Astrocyte (in vitro differentiated cells and primary cell): Measurements from ENCODE around the gene GTF2IRD1. TPM values are rescaled to one million over a fixed set of nuclear protein-coding genes. Genes with fewer than 3 reads are reported as not detected.

Experiments
- DNase-seq: peaks from one replicate; pipeline ENCODE4 v3.0.0-alpha.2; 2010; ENCODE audit warnings: low read depth
- FAIRE-seq: peaks from 2 replicates; lab custom pipeline; 2011; peaks lifted over from hg19 to GRCh38; lab: Jason Lieb, UNC
- H2AFZ ChIP-seq: 2 replicates; pipeline ENCODE4 v1.6.0; 2012; ENCODE audit warnings: low read depth, low read length, inconsistent platforms
- H3K27ac ChIP-seq: 2 replicates; pipeline ENCODE4 v1.5.1; 2011; ENCODE audit warnings: low read depth, low read length, inconsistent platforms
- H3K27me3 ChIP-seq: 2 replicates; pipeline ENCODE4 v1.6.0; 2011; ENCODE audit warnings: low read length, inconsistent platforms; ENCODE audit not compliant: insufficient read depth
- H3K36me3 ChIP-seq: 2 replicates; pipeline ENCODE4 v1.5.1; 2011; ENCODE audit warnings: low read length, inconsistent platforms; ENCODE audit not compliant: insufficient read depth
- H3K4me1 ChIP-seq: 2 replicates; pipeline ENCODE4 v1.5.1; 2011; ENCODE audit warnings: low read length, inconsistent platforms; ENCODE audit not compliant: insufficient read depth
- H3K4me2 ChIP-seq: 2 replicates; pipeline ENCODE4 v1.6.0; 2012; ENCODE audit warnings: low read length, inconsistent platforms
- H3K4me3 ChIP-seq: 2 replicates; pipeline ENCODE4 v1.5.1; 2011; ENCODE audit warnings: low read depth, mild to moderate bottlenecking, low read length, inconsistent platforms; ENCODE audit not compliant: insufficient read depth
- H3K79me2 ChIP-seq: 2 replicates; pipeline ENCODE4 v1.6.0; 2012; ENCODE audit warnings: mild to moderate bottlenecking, low read length, inconsistent platforms; ENCODE audit not compliant: insufficient read depth
- H3K9ac ChIP-seq: 2 replicates; pipeline ENCODE4 v1.6.0; 2012; ENCODE audit warnings: mild to moderate bottlenecking, low read length, inconsistent platforms
- H3K9me3 ChIP-seq: 2 replicates; pipeline ENCODE4 v1.5.1; 2012; ENCODE audit warnings: low read depth, mild to moderate bottlenecking, low read length, inconsistent platforms; ENCODE audit not compliant: insufficient read depth
- H4K20me1 ChIP-seq: 2 replicates; pipeline ENCODE4 v1.6.0; 2012; ENCODE audit warnings: low read length, inconsistent platforms; ENCODE audit not compliant: insufficient read depth
- H3K27ac Mint-ChIP-seq: one replicate; pipeline ENCODE4 v1.8.0; 2021; ENCODE audit warnings: mild to moderate bottlenecking, mixed read lengths; ENCODE audit not compliant: unreplicated experiment
- H3K27me3 Mint-ChIP-seq: one replicate; pipeline ENCODE4 v1.8.0; 2021; ENCODE audit warnings: low read depth, mixed read lengths; ENCODE audit not compliant: unreplicated experiment
- H3K36me3 Mint-ChIP-seq: one replicate; pipeline ENCODE4 v1.8.0; 2021; ENCODE audit warnings: low read depth, mixed read lengths; ENCODE audit not compliant: unreplicated experiment
- H3K4me1 Mint-ChIP-seq: one replicate; pipeline ENCODE4 v1.8.0; 2021; ENCODE audit warnings: low read depth, mixed read lengths; ENCODE audit not compliant: unreplicated experiment
- H3K4me3 Mint-ChIP-seq: one replicate; pipeline ENCODE4 v1.8.0; 2021; ENCODE audit warnings: mild to moderate bottlenecking, moderate library complexity, mixed read lengths; ENCODE audit not compliant: unreplicated experiment
- H3K9me3 Mint-ChIP-seq: one replicate; pipeline ENCODE4 v1.8.0; 2021; ENCODE audit warnings: mild to moderate bottlenecking, mixed read lengths; ENCODE audit not compliant: unreplicated experiment
- EZH2 ChIP-seq: IDR thresholded peaks from 2 replicates; pipeline ENCODE4 v1.6.1; 2012; ENCODE audit warnings: mild to moderate bottlenecking, low read length, inconsistent platforms; ENCODE audit not compliant: insufficient read depth
- total RNA-seq: library from RNA; stranded (reverse); gene quantifications from 2 replicates; pipeline ENCODE4 v1.2.1, GENCODE V29; 2021
- TF ChIP-seq, protein P1 (sequence below): IDR thresholded peaks from 2 replicates; pipeline ENCODE4 v1.5.1; 2011; ENCODE audit warnings: low read depth, mild to moderate bottlenecking, inconsistent platforms, low read length, moderate library complexity; ENCODE audit not compliant: insufficient read depth

The GTF2IRD1 gene
- total RNA-seq, 1 donor from 2014 or later = 19.3 TPM

DNA sequence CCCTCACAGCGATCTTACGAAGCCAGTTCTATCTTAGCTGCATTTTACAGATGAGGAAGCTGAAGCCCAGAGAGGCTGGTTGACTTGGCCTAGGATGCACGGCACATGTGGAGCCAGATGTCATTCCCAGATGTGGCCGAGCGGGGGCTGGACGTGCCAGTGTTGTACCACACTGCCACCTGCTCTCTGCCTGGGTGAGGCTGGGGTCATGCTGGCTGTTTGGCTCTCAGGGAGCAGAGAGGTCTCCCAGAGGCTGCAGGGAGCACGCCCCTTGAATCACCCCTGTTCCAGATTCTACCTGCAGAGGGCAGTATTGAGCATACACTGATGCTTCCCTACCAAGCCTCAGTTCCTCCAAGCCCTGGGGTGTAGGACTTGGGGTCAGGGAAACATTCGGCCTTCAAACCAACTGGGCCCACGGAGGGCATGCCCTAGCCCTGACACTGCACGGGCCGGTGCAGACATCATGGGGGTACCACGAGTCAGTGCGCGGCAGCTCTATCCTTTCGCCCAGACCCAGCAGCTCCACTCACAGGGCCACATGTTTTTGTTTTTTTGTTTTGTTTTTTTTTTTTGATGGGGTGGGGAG is 3.8 kb upstream of the GTF2IRD1 start:
- Mint-ChIP-seq H3K27me3 (peaks cover 8% of the 10 kb centered on the region), H3K27ac (no peak overlapping the region), H3K9me3 (no peaks in the 10 kb centered on the region), H3K4me3 (no peak overlapping the region), H3K36me3 (no peaks in the 10 kb centered on the region), H3K4me1 (no peaks in the 10 kb centered on the region)
- Histone ChIP-seq H3K4me2 (no peak overlapping the region), H3K79me2 (peaks cover 14% of the 10 kb centered on the region), H3K4me1 (peaks cover 8% of the 10 kb centered on the region), H3K36me3 (no peaks in the 10 kb centered on the region), H3K27ac (no peak overlapping the region), H3K27me3 (no peaks in the 10 kb centered on the region), H3K4me3 (no peak overlapping the region), H4K20me1 (no peaks in the 10 kb centered on the region), H3K9ac (no peak overlapping the region), H3K9me3 (no peaks in the 10 kb centered on the region), H2AFZ (no peak overlapping the region)
- FAIRE-seq = no peak
- TF ChIP-seq, protein P1, sequence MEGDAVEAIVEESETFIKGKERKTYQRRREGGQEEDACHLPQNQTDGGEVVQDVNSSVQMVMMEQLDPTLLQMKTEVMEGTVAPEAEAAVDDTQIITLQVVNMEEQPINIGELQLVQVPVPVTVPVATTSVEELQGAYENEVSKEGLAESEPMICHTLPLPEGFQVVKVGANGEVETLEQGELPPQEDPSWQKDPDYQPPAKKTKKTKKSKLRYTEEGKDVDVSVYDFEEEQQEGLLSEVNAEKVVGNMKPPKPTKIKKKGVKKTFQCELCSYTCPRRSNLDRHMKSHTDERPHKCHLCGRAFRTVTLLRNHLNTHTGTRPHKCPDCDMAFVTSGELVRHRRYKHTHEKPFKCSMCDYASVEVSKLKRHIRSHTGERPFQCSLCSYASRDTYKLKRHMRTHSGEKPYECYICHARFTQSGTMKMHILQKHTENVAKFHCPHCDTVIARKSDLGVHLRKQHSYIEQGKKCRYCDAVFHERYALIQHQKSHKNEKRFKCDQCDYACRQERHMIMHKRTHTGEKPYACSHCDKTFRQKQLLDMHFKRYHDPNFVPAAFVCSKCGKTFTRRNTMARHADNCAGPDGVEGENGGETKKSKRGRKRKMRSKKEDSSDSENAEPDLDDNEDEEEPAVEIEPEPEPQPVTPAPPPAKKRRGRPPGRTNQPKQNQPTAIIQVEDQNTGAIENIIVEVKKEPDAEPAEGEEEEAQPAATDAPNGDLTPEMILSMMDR = peak; percentile 62
- no peak for TF ChIP-seq EZH2
- no peak for DNase-seq

DNA sequence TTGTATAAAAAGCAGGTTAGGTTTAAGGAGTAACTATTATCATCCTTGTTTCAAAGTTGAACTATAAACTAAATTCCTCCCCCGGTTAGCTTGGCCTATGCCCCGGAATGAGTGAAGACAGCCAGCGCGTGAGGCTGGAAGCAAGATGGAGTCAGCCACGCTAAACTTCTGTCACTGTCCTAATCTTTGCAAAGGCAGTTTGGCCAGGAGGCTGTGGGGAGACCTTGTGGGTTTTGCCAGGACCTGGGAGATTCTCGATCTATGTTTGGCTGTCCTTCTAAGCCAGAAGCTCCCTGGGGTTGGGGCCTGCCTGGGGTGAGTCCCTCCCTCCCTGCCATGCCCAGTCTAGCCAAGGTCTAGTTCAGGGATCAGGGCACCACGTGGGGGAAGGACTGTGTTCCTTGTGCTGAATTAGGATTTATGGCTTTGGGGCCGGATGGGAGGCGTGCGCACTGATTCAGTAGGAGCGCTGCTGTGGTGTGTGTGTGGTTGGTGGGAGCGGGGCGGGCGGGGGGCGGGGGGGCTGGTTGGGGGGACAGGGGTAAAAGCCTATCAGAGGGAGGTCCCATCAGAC is 871 bp upstream of the GTF2IRD1 start:
- no peaks in the 10 kb centered on the region for H3K36me3 ChIP-seq
- Mint-ChIP-seq H3K27me3 (peaks cover 8% of the 10 kb centered on the region), H3K4me1 (no peaks in the 10 kb centered on the region), H3K4me3 (peak overlapping the region; percentile 68), H3K9me3 (no peaks in the 10 kb centered on the region), H3K36me3 (peaks cover 5% of the 10 kb centered on the region), H3K27ac (no peak overlapping the region)
- H3K9me3 ChIP-seq = no peaks in the 10 kb centered on the region
- H3K9ac ChIP-seq = peak overlapping the region; percentile 82
- peak overlapping the region; percentile 58 for H3K4me3 ChIP-seq
- H3K27ac ChIP-seq = peak overlapping the region; percentile 74
- peaks cover 41% of the 10 kb centered on the region for H3K79me2 ChIP-seq
- DNase-seq (peak; percentile 22), FAIRE-seq (no peak)
- peaks cover 10% of the 10 kb centered on the region for H3K4me1 ChIP-seq
- H2AFZ ChIP-seq = peak overlapping the region; percentile 29
- H3K27me3 ChIP-seq = no peaks in the 10 kb centered on the region
- TF ChIP-seq EZH2 = no peak
- TF ChIP-seq, protein P1 = no peak
- H4K20me1 ChIP-seq = peaks cover 19% of the 10 kb centered on the region
- H3K4me2 ChIP-seq = peak overlapping the region; percentile 81
